Mammary epithelial cell (primary cell): ENCODE results near the gene JPH3.

Experiments
- CTCF ChIP-seq, 2 donors: IDR thresholded peaks in 1 of 2; conservative IDR thresholded peaks in 1 of 2; 2 replicates each; pipeline ENCODE4 v1.5.1; 2011 to 2012; ENCODE audit warnings: inconsistent platforms in 2 of 2, low read length in 2 of 2, mild to moderate bottlenecking in 2 of 2, control low read depth in 1 of 2, low read depth in 1 of 2; ENCODE audit not compliant: insufficient read depth in 1 of 2; ENCODE audit errors: extremely low read depth in 1 of 2
- EZH2 ChIP-seq: IDR thresholded peaks from 2 replicates; pipeline ENCODE4 v1.6.1; 2012; ENCODE audit warnings: low read length, inconsistent platforms, borderline replicate concordance

GRCh38 chr16:87638736-87639135 is 36.4 kb downstream of the JPH3 start:
- no peak for TF ChIP-seq CTCF (conservative IDR thresholded peaks at IDR 0.05 in 1 of 2, IDR thresholded peaks at IDR 0.05 in 1 of 2; ENCODE audit: extremely low read depth in 1 of 2, insufficient read depth in 1 of 2, low read depth in 1 of 2, low read length in 2 of 2)
- TF ChIP-seq EZH2: no peak
